HCT116 (cell line): ENCODE results near the gene TPBGL. TPM values are rescaled to one million over a fixed set of nuclear protein-coding genes. Genes with fewer than 3 reads are reported as not detected.

Source experiments
- ATAC-seq: fragments of 200-7000 bp; cut with Tn5 transposase; 2 replicates; pipeline ENCODE4 v1.9.1; 2020; ENCODE audit warnings: mild to moderate bottlenecking, moderate library complexity
- BruUV-seq: library from RNA; stranded (reverse); fragments of 400-500 nt; replicated peaks from 2 replicates; lab custom pipeline; 2021; lab: Mats Ljungman, UMichigan
- CTCF ChIA-PET: fragments of 300-600 bp; sonication (Branson Sonifier 250); formaldehyde crosslinking; loops from one replicate; lab custom pipeline; 2021; ENCODE audit warnings: antibody characterized with exemption; lab: Charles Lee
- POLR2A ChIA-PET: fragments of 300-600, 350-600 bp; sonication (Branson Sonifier 250); formaldehyde crosslinking; loops from one replicate; lab custom pipeline; 2021; ENCODE audit warnings: antibody characterized with exemption; lab: Charles Lee
- RAD21 ChIA-PET, 2 experiments: fragments of 300-600 bp; sonication (Branson Sonifier 250); formaldehyde crosslinking; loops; one replicate each; lab custom pipeline; 2023; ENCODE audit warnings: low total read pairs in 2 of 2; ENCODE audit not compliant: uncharacterized antibody in 2 of 2, unreplicated experiment in 2 of 2, low non-redundant PET in 1 of 2; lab: Charles Lee
- DNase-seq: peaks from one replicate; pipeline ENCODE4 v3.0.0-alpha.2; 2010; ENCODE audit warnings: low read depth, low spot score
- H2AFZ ChIP-seq: fragments of 200-600 bp; shearing (Covaris generic), sonication (generic); 2 replicates; pipeline ENCODE4 v1.6.1; 2017; ENCODE audit warnings: low read depth, mixed run types, mixed read lengths, antibody characterized with exemption, low read length; ENCODE audit not compliant: poor library complexity, severe bottlenecking
- H3K27ac ChIP-seq: 2 replicates; pipeline ENCODE4 v1.5.1; 2012; ENCODE audit warnings: low read depth, low read length
- H3K27me3 ChIP-seq: fragments of 200-600 bp; sonication (generic); 2 replicates; pipeline ENCODE4 v1.6.1; 2016; ENCODE audit warnings: mixed run types, low read length, mixed read lengths; ENCODE audit not compliant: insufficient read depth
- H3K36me3 ChIP-seq, 2 experiments: fragments of 200-500 bp in 1 of 2; fragments of 200-600 bp in 1 of 2; sonication (Bioruptor generic) in 1 of 2; sonication (generic) in 1 of 2; 2 replicates each; pipeline versions ENCODE4 v1.5.1 to v1.6.1; 2014 to 2016; ENCODE audit warnings: low read length in 2 of 2, inconsistent platforms in 1 of 2, mixed read lengths in 1 of 2, mixed run types in 1 of 2; ENCODE audit not compliant: insufficient read depth in 2 of 2, control insufficient read depth in 1 of 2
- H3K4me1 ChIP-seq, 2 experiments: fragments of 200-600 bp in 1 of 2; sonication (generic) in 1 of 2; 2 replicates each; pipeline versions ENCODE4 v1.5.1 to v1.6.1; 2012 to 2017; ENCODE audit warnings: low read length in 2 of 2, inconsistent platforms in 1 of 2, mild to moderate bottlenecking in 1 of 2, mixed read lengths in 1 of 2, mixed run types in 1 of 2, moderate library complexity in 1 of 2; ENCODE audit not compliant: insufficient read depth in 2 of 2, control insufficient read depth in 1 of 2
- H3K4me2 ChIP-seq: fragments of 200-600 bp; sonication (generic); 2 replicates; pipeline ENCODE4 v1.6.1; 2017; ENCODE audit warnings: mixed run types, low read length, mixed read lengths
- H3K4me3 ChIP-seq, 2 experiments: fragments of 200-600 bp in 1 of 2; sonication (generic) in 1 of 2; replicated peaks in 1 of 2; 2 replicates each; pipeline ENCODE4 v1.5.1; 2011 to 2016; ENCODE audit warnings: low read length in 2 of 2, control low read depth in 1 of 2, low read depth in 1 of 2, mild to moderate bottlenecking in 1 of 2, mixed read lengths in 1 of 2, mixed run types in 1 of 2
- H3K79me2 ChIP-seq: fragments of 200-600 bp; sonication (generic); 2 replicates; pipeline ENCODE4 v1.6.1; 2017; ENCODE audit warnings: mild to moderate bottlenecking, mixed run types, low read length, moderate library complexity, mixed read lengths; ENCODE audit not compliant: insufficient read depth
- H3K9ac ChIP-seq: fragments of 200-600 bp; sonication (generic); 2 replicates; pipeline ENCODE4 v1.6.1; 2016; ENCODE audit warnings: low read length, mixed read lengths
- H3K9me2 ChIP-seq: fragments of 200-600 bp; sonication (generic), shearing (Covaris generic); 2 replicates; pipeline ENCODE4 v1.6.1; 2017; ENCODE audit warnings: mixed run types, mild to moderate bottlenecking, moderate library complexity; ENCODE audit not compliant: insufficient read depth
- H3K9me3 ChIP-seq, 2 experiments: fragments of 200-500 bp in 1 of 2; fragments of 200-600 bp in 1 of 2; sonication (Bioruptor generic) in 1 of 2; sonication (generic) in 1 of 2; 2 replicates each; pipeline ENCODE4 v1.6.1; 2014 to 2017; ENCODE audit warnings: low read length in 2 of 2, mixed read lengths in 2 of 2, inconsistent platforms in 1 of 2, low read depth in 1 of 2, mild to moderate bottlenecking in 1 of 2, mixed run types in 1 of 2, moderate library complexity in 1 of 2; ENCODE audit not compliant: control insufficient read depth in 1 of 2, insufficient read depth in 1 of 2
- H4K20me1 ChIP-seq: fragments of 200-600 bp; sonication (generic), shearing (Covaris generic); 2 replicates; pipeline ENCODE4 v1.6.1; 2017; ENCODE audit warnings: mixed run types, mild to moderate bottlenecking, moderate library complexity; ENCODE audit not compliant: insufficient read depth
- CBX3 ChIP-seq: IDR thresholded peaks from 2 replicates; pipeline ENCODE4 v1.6.1; 2012; ENCODE audit warnings: low read depth
- CEBPB ChIP-seq: IDR thresholded peaks from 2 replicates; pipeline ENCODE4 v1.6.1; 2012; ENCODE audit warnings: low read depth
- ELF1 ChIP-seq: IDR thresholded peaks from 2 replicates; pipeline ENCODE4 v1.6.1; 2012; ENCODE audit warnings: low read depth, borderline replicate concordance
- EZH2 ChIP-seq: fragments of 200-600 bp; sonication (generic); IDR thresholded peaks from 2 replicates; pipeline ENCODE4 v1.6.1; 2017; ENCODE audit warnings: antibody characterized with exemption, mixed run types
- FOSL1 ChIP-seq: IDR thresholded peaks from 2 replicates; pipeline ENCODE4 v1.6.1; 2012; ENCODE audit warnings: low read depth
- JUND ChIP-seq: IDR thresholded peaks from 2 replicates; pipeline ENCODE4 v1.6.1; 2012
- POLR2AphosphoS5 ChIP-seq: IDR thresholded peaks from 2 replicates; pipeline ENCODE4 v1.6.1; 2011; ENCODE audit warnings: mild to moderate bottlenecking, low read depth, low read length, moderate library complexity
- SIN3A ChIP-seq: IDR thresholded peaks from 2 replicates; pipeline ENCODE4 v1.6.1; 2012; ENCODE audit warnings: low read depth
- SP1 ChIP-seq: IDR thresholded peaks from 2 replicates; pipeline ENCODE4 v1.6.1; 2012; ENCODE audit warnings: low read depth
- SRF ChIP-seq: IDR thresholded peaks from 2 replicates; pipeline ENCODE4 v1.6.1; 2012; ENCODE audit warnings: low read depth
- TCF7L2 ChIP-seq: IDR thresholded peaks from 2 replicates; pipeline ENCODE4 v1.7.0; 2011; ENCODE audit warnings: borderline replicate concordance, inconsistent platforms; ENCODE audit not compliant: insufficient read depth, insufficient read length; ENCODE audit errors: extremely low read depth
- ZFX ChIP-seq: fragments of 450-650 bp; IDR thresholded peaks from 2 replicates; pipeline ENCODE4 v1.6.1; 2017
- intact Hi-C: fragments of 100-400 bp; cut with micrococcal nuclease; formaldehyde crosslinking; loops from 2 replicates; pipeline ENCODE4 v1.10.0; 2022
- total RNA-seq: library from RNA; stranded (reverse); gene quantifications from one replicate; pipeline ENCODE4 v1.2.1, GENCODE V29; 2021; ENCODE audit not compliant: unreplicated experiment
- TF ChIP-seq, protein P1 (sequence below): IDR thresholded peaks from 2 replicates; pipeline ENCODE4 v1.6.1; 2012
- TF ChIP-seq, protein P2 (sequence below), 3 experiments: fragments of 200-600 bp in 1 of 3; sonication (generic) in 1 of 3; IDR thresholded peaks in 2 of 3; conservative IDR thresholded peaks in 1 of 3; 2 replicates each; pipeline ENCODE4 v1.5.1; 2012 to 2017; ENCODE audit warnings: low read depth in 2 of 3, low read length in 2 of 3, antibody characterized with exemption in 1 of 3, borderline replicate concordance in 1 of 3, control low read depth in 1 of 3, mild to moderate bottlenecking in 1 of 3, mixed read lengths in 1 of 3, mixed run types in 1 of 3, moderate library complexity in 1 of 3; ENCODE audit not compliant: insufficient read depth in 1 of 3
- TF ChIP-seq, protein P3 (sequence below): IDR thresholded peaks from 2 replicates; pipeline ENCODE4 v1.6.1; 2011; ENCODE audit warnings: mild to moderate bottlenecking, low read length, moderate library complexity; ENCODE audit not compliant: insufficient replicate concordance; ENCODE audit errors: extremely low read depth

The TPBGL gene
- total RNA-seq, 1 experiment from 2014 or later, result 0.12 TPM

DNA sequence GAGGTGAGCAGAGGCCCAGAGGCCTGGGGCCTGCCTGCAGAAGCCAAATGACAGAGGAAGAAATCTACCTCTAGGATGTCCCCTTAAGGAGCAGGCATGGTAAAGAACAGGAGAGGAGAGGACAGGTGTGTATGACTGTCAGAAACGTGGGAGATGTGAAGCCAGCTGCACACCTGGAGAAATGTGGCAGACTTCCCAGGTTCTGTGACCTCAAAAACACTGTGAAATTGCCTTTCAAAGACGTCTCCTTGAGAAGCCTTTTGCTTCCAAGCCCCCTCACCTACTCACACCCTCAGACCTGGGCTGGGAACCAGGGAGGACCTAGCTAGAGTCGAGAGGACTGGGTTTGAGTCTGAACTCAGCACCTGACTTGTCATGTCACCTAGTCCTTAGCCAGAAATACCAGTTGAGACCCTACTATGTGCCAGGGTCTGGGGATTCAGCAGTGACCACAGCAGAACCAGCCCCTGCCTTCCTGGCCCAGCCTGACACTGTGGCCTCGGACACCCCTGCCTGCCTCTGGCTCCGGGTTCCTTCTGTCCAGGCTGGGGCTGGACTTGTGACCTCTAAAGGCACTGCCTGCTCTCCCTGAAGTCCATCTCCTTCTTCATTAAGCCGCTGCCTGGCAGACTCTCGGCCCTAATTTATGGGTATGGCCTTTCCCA lies 5.6 kb downstream of the TPBGL start (continued):
- TF ChIP-seq POLR2AphosphoS5 (no peak), FOSL1 (no peak), TCF7L2 (no peak), ZFX (no peak), JUND (no peak), ELF1 (no peak), SIN3A (no peak), CBX3 (no peak), SRF (no peak)
- TF ChIP-seq, protein P1, sequence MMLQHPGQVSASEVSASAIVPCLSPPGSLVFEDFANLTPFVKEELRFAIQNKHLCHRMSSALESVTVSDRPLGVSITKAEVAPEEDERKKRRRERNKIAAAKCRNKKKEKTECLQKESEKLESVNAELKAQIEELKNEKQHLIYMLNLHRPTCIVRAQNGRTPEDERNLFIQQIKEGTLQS, result no peak
- TF ChIP-seq, protein P2, sequence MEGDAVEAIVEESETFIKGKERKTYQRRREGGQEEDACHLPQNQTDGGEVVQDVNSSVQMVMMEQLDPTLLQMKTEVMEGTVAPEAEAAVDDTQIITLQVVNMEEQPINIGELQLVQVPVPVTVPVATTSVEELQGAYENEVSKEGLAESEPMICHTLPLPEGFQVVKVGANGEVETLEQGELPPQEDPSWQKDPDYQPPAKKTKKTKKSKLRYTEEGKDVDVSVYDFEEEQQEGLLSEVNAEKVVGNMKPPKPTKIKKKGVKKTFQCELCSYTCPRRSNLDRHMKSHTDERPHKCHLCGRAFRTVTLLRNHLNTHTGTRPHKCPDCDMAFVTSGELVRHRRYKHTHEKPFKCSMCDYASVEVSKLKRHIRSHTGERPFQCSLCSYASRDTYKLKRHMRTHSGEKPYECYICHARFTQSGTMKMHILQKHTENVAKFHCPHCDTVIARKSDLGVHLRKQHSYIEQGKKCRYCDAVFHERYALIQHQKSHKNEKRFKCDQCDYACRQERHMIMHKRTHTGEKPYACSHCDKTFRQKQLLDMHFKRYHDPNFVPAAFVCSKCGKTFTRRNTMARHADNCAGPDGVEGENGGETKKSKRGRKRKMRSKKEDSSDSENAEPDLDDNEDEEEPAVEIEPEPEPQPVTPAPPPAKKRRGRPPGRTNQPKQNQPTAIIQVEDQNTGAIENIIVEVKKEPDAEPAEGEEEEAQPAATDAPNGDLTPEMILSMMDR (IDR thresholded peaks at IDR 0.05 in 2 of 3, conservative IDR thresholded peaks at IDR 0.05 in 1 of 3; ENCODE audit: borderline replicate concordance in 1 of 3, insufficient read depth in 1 of 3, low read depth in 2 of 3, low read length in 2 of 3), result no peak

DNA sequence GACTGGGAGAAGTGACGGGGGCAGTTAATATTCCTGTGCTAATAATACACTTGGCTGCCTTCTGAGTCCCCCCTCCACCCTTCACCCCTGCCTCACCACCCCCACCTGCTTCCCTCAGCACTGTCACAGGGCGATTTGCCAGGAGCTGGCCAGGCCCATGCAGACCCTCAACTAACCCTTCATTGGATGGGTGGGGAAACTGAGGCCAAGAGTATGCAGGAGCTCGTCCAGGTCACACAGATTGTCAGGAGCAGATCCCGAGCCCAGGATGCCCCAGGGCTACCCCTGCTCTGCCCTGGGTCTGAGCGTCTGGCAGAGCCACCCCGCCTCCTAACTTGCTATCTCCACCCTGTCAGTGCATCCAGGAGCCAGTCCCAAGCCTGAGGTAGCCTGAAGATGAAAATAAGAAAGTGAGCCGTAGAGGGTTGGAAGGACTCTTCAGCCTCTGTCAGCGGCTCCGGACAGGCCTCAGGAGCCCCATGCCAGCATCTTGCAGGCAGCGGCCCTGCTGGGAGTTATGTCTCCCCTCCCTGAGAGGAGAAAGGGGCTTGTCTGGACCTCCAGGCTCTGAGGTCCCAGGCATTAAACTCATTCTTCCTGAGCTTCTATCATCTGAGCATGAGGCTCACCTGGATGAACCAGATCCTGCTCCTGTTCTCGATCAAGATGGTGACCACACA lies 6.2 kb downstream of the TPBGL start:
- Histone ChIP-seq H3K4me2 (no peak overlapping the region), H3K9ac (no peak overlapping the region), H3K4me3 (no peak overlapping the region), H3K4me1 (peaks cover 0 to 4% of the 10 kb centered on the region in 2 experiments; a peak in 1 of 4 replicates), H4K20me1 (no peaks in the 10 kb centered on the region), H3K36me3 (no peaks in the 10 kb centered on the region), H3K79me2 (no peaks in the 10 kb centered on the region), H3K27me3 (no peaks in the 10 kb centered on the region), H3K9me2 (no peaks in the 10 kb centered on the region), H3K27ac (no peak overlapping the region), H2AFZ (no peak overlapping the region), H3K9me3 (no peaks in the 10 kb centered on the region)
- ChIA-PET CTCF (interaction anchor here (3.7 to 7.1 kb wide), 2 partner anchors 104 to 224 kb away, joined by 69 to 160 read pairs; no protein-coding TSS in a partner anchor), POLR2A (no interaction called here), RAD21 (no interaction called here)
- TF ChIP-seq CEBPB, result no peak
- no peak for TF ChIP-seq ZFX
- TF ChIP-seq TCF7L2, result no peak
- TF ChIP-seq, protein P3, sequence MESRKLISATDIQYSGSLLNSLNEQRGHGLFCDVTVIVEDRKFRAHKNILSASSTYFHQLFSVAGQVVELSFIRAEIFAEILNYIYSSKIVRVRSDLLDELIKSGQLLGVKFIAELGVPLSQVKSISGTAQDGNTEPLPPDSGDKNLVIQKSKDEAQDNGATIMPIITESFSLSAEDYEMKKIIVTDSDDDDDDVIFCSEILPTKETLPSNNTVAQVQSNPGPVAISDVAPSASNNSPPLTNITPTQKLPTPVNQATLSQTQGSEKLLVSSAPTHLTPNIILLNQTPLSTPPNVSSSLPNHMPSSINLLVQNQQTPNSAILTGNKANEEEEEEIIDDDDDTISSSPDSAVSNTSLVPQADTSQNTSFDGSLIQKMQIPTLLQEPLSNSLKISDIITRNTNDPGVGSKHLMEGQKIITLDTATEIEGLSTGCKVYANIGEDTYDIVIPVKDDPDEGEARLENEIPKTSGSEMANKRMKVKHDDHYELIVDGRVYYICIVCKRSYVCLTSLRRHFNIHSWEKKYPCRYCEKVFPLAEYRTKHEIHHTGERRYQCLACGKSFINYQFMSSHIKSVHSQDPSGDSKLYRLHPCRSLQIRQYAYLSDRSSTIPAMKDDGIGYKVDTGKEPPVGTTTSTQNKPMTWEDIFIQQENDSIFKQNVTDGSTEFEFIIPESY, result no peak
- TF ChIP-seq ELF1, result no peak
- no peak for TF ChIP-seq SP1
- no peak for TF ChIP-seq EZH2
- intact Hi-C loops, result no loop called here
- DNase-seq (no peak), ATAC-seq (no peak)
- BruUV-seq, result no TSS peak
